HepG2 (cell line): ENCODE measurements around the gene SQSTM1.

Source experiments
- CREM ChIP-seq, 2 experiments: sonication (generic) in 1 of 2; formaldehyde crosslinking in 1 of 2; IDR thresholded peaks; 2 replicates each; pipeline versions ENCODE4 v1.4.0 to v1.6.1; 2016 to 2020; ENCODE audit warnings: antibody characterized with exemption in 1 of 2, mild to moderate bottlenecking in 1 of 2, missing genetic modification reagents in 1 of 2
- EHMT2 ChIP-seq: fragments of 200-600 bp; sonication (generic); IDR thresholded peaks from 2 replicates; pipeline ENCODE4 v1.7.0; 2017; ENCODE audit warnings: antibody characterized with exemption, low read depth, low read length, borderline replicate concordance
- JDP2 ChIP-seq: sonication (generic); formaldehyde crosslinking; IDR thresholded peaks from 2 replicates; pipeline ENCODE4 v1.8.1; 2022; ENCODE audit warnings: missing genetic modification reagents, borderline replicate concordance
- MAFF ChIP-seq: IDR thresholded peaks from 2 replicates; pipeline ENCODE4 v1.6.1; 2011; ENCODE audit warnings: low read depth, low read length, improper control_type of control experiment
- PHF8 ChIP-seq: sonication (generic); formaldehyde crosslinking; IDR thresholded peaks from 2 replicates; pipeline ENCODE4 v1.5.0; 2020; ENCODE audit warnings: missing genetic modification reagents
- POLR2AphosphoS5 ChIP-seq: IDR thresholded peaks from 2 replicates; pipeline ENCODE4 v1.6.1; 2012; ENCODE audit warnings: low read depth, low read length
- POLR2G ChIP-seq: fragments of 200-400 bp; formaldehyde crosslinking; IDR thresholded peaks from 2 replicates; pipeline ENCODE4 v1.6.1; 2018; ENCODE audit warnings: mild to moderate bottlenecking, low read depth, low read length, moderate library complexity
- PRPF4 ChIP-seq: fragments of 200-400 bp; formaldehyde crosslinking; IDR thresholded peaks from 2 replicates; pipeline ENCODE4 v1.6.1; 2016; ENCODE audit warnings: low read length, low read depth; ENCODE audit not compliant: poor library complexity, severe bottlenecking
- ZNF17 ChIP-seq: sonication (generic); formaldehyde crosslinking; IDR thresholded peaks from 2 replicates; pipeline ENCODE4 v1.5.0; 2020; ENCODE audit warnings: mild to moderate bottlenecking, missing genetic modification reagents
- TF ChIP-seq, protein P1 (sequence below): sonication (generic); formaldehyde crosslinking; IDR thresholded peaks from 2 replicates; pipeline ENCODE4 v1.4.0; 2020; ENCODE audit warnings: low read depth, missing genetic modification reagents
- TF ChIP-seq, protein P2 (sequence below): sonication (generic); formaldehyde crosslinking; IDR thresholded peaks from 2 replicates; pipeline ENCODE4 v1.4.0; 2020; ENCODE audit warnings: missing genetic modification reagents
- TF ChIP-seq, protein P3 (sequence below): sonication (generic); formaldehyde crosslinking; IDR thresholded peaks from 2 replicates; pipeline ENCODE4 v1.4.0; 2020; ENCODE audit warnings: missing genetic modification reagents

DNA sequence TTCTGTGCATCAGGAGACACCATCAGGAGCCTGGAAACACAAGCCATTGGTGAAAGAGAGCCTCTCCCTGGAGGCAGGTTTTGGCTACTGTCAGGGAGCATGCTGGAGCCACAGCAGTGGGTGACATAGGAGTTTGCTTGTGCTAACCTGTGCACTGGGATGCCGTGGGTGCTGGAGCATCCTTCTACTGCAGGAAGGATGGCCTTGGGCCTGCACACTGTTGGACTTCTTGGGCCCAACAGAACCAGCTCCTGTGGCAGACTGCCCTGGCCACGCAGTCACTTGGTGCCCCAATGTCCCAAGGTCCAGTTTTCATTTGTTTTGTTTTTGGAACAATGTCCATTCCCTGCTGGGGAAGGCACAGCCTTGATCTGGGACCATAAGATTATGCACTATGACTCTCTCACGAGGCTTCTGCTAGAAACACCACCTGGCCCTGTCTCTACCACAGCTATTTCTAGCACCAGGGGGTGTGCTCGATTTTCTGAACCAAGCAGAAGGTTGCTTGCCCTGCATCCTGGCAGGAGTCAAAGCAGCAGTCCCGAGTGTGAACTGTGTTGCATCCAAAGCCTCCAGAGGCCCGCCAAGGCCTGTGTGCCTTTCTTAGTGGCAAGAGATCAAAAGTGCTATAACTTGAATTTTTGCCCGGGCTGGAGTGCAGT is 32.4 kb upstream of the SQSTM1 start:
- TF ChIP-seq, protein P1, sequence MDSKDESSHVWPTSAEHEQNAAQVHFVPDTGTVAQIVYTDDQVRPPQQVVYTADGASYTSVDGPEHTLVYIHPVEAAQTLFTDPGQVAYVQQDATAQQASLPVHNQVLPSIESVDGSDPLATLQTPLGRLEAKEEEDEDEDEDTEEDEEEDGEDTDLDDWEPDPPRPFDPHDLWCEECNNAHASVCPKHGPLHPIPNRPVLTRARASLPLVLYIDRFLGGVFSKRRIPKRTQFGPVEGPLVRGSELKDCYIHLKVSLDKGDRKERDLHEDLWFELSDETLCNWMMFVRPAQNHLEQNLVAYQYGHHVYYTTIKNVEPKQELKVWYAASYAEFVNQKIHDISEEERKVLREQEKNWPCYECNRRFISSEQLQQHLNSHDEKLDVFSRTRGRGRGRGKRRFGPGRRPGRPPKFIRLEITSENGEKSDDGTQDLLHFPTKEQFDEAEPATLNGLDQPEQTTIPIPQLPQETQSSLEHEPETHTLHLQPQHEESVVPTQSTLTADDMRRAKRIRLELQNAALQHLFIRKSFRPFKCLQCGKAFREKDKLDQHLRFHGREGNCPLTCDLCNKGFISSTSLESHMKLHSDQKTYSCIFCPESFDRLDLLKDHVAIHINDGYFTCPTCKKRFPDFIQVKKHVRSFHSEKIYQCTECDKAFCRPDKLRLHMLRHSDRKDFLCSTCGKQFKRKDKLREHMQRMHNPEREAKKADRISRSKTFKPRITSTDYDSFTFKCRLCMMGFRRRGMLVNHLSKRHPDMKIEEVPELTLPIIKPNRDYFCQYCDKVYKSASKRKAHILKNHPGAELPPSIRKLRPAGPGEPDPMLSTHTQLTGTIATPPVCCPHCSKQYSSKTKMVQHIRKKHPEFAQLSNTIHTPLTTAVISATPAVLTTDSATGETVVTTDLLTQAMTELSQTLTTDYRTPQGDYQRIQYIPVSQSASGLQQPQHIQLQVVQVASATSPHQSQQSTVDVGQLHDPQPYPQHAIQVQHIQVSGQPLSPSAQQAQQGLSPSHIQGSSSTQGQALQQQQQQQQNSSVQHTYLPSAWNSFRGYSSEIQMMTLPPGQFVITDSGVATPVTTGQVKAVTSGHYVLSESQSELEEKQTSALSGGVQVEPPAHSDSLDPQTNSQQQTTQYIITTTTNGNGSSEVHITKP (CRISPR knock-in tag): no peak
- no peak for TF ChIP-seq MAFF
- no peak for TF ChIP-seq PHF8 (CRISPR knock-in tag)
- no peak for TF ChIP-seq ZNF17 (CRISPR knock-in tag)
- TF ChIP-seq POLR2G: no peak
- no peak for TF ChIP-seq JDP2 (CRISPR knock-in tag)
- no peak for TF ChIP-seq POLR2AphosphoS5
- TF ChIP-seq, protein P2, sequence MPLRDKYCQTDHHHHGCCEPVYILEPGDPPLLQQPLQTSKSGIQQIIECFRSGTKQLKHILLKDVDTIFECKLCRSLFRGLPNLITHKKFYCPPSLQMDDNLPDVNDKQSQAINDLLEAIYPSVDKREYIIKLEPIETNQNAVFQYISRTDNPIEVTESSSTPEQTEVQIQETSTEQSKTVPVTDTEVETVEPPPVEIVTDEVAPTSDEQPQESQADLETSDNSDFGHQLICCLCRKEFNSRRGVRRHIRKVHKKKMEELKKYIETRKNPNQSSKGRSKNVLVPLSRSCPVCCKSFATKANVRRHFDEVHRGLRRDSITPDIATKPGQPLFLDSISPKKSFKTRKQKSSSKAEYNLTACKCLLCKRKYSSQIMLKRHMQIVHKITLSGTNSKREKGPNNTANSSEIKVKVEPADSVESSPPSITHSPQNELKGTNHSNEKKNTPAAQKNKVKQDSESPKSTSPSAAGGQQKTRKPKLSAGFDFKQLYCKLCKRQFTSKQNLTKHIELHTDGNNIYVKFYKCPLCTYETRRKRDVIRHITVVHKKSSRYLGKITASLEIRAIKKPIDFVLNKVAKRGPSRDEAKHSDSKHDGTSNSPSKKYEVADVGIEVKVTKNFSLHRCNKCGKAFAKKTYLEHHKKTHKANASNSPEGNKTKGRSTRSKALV (CRISPR knock-in tag): no peak
- TF ChIP-seq EHMT2: no peak
- TF ChIP-seq, protein P3, sequence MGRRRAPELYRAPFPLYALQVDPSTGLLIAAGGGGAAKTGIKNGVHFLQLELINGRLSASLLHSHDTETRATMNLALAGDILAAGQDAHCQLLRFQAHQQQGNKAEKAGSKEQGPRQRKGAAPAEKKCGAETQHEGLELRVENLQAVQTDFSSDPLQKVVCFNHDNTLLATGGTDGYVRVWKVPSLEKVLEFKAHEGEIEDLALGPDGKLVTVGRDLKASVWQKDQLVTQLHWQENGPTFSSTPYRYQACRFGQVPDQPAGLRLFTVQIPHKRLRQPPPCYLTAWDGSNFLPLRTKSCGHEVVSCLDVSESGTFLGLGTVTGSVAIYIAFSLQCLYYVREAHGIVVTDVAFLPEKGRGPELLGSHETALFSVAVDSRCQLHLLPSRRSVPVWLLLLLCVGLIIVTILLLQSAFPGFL (CRISPR knock-in tag): no peak
- TF ChIP-seq PRPF4: no peak
- TF ChIP-seq CREM (IDR thresholded peaks at IDR 0.05): no peak
- TF ChIP-seq CREM (CRISPR knock-in tag; IDR thresholded peaks at IDR 0.05): no peak
